WI38 (cell line): Measurements from ENCODE around the gene SMPD2.

ENCODE experiments used
- H3K4me3 ChIP-seq: 2 replicates; pipeline ENCODE4 v1.5.1; 2011; ENCODE audit warnings: low read depth, mild to moderate bottlenecking, control low read depth, low read length
- TF ChIP-seq, protein P1 (sequence below): IDR thresholded peaks from 2 replicates; pipeline ENCODE4 v1.5.1; 2012; ENCODE audit warnings: low read depth, mild to moderate bottlenecking, control low read depth, low read length

SMPD2 gene

DNA sequence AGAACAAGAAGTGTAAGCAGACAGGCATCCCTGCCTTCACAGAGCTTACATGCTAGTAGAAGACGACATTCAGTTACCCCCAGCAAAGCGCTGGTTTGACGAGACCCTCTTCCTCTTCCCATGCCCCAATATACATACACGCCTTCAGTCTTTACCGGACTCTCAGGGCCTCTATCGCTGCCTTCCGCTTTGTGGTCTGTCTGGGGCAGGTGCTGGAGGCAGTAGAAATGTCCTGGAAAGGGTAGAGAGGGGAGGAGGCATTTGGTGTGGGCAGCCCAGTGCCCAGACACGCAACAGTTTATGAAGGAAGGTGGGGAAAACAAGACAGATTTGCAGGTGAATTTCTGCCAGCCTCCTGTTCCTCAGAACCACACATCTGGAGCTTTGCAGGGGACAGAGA, 6.0 kb downstream of the SMPD2 start:
- H3K4me3 ChIP-seq = no peak overlapping the region
- TF ChIP-seq, protein P1, sequence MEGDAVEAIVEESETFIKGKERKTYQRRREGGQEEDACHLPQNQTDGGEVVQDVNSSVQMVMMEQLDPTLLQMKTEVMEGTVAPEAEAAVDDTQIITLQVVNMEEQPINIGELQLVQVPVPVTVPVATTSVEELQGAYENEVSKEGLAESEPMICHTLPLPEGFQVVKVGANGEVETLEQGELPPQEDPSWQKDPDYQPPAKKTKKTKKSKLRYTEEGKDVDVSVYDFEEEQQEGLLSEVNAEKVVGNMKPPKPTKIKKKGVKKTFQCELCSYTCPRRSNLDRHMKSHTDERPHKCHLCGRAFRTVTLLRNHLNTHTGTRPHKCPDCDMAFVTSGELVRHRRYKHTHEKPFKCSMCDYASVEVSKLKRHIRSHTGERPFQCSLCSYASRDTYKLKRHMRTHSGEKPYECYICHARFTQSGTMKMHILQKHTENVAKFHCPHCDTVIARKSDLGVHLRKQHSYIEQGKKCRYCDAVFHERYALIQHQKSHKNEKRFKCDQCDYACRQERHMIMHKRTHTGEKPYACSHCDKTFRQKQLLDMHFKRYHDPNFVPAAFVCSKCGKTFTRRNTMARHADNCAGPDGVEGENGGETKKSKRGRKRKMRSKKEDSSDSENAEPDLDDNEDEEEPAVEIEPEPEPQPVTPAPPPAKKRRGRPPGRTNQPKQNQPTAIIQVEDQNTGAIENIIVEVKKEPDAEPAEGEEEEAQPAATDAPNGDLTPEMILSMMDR = no peak

DNA sequence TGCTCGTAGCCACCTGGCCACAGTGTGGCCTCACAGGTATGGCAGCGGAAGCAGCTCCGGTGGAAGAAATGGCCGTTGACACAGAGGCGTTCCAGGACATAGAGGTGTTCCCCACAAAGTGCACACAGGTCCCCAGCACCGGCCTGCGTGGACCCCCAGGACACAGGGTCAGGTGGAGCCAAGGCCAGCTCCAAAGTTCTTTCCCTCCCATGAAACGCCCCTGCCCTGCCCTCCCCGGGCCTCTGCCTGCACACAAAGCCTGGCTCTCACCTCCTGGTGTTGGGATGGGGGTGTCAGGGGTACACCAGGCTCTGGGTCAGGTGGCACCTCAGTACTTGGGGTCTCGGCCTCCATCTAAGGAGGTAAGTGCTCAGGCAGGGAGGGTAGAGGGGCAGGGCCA, 6.6 kb downstream of the SMPD2 start:
- TF ChIP-seq, protein P1 = no peak

DNA sequence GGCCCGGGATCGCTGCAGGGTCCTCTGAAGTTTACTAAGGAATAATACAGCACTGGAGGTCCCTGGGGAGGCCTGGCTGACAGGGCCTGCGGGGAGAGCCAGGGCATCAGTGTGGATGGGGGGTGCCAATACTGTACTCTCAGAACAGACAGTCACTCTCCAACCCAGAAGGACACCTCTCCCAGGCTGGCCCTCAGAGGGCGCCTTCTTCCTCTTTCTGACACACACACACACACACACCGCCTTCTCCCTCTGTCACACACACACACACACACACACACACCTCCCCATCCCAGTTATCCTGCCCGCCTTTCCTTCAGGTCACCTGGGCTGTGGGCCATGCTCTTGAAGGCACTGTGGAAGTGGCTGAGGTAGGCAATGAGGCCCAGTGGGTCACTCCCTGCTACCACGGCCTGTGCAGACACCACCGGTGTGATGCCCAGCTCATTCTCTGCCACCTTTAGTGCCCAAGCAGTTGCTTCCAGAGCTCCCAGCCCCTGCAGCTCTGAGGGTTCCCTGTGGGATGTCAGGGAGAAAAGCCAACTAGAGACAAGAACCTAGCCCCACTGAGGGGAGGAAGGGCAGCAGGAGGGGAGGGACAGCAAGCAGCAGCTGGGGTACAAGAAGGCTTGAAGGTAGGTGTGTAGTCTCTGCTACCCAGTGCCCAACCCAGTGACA, 7.5 kb downstream of the SMPD2 start:
- no peak overlapping the region for H3K4me3 ChIP-seq
- TF ChIP-seq, protein P1 = no peak

More for the DNA sequence above, 6.6 kb downstream of the SMPD2 start:
- H3K4me3 ChIP-seq = no peak overlapping the region

GRCh38 chr6:109448615-109449014, 8.1 kb downstream of the SMPD2 start:
- TF ChIP-seq, protein P1 = no peak
- H3K4me3 ChIP-seq = no peak overlapping the region

GRCh38 chr6:109449064-109449794, 8.7 kb downstream of the SMPD2 start:
- TF ChIP-seq, protein P1 = no peak
- H3K4me3 ChIP-seq = no peak overlapping the region

DNA sequence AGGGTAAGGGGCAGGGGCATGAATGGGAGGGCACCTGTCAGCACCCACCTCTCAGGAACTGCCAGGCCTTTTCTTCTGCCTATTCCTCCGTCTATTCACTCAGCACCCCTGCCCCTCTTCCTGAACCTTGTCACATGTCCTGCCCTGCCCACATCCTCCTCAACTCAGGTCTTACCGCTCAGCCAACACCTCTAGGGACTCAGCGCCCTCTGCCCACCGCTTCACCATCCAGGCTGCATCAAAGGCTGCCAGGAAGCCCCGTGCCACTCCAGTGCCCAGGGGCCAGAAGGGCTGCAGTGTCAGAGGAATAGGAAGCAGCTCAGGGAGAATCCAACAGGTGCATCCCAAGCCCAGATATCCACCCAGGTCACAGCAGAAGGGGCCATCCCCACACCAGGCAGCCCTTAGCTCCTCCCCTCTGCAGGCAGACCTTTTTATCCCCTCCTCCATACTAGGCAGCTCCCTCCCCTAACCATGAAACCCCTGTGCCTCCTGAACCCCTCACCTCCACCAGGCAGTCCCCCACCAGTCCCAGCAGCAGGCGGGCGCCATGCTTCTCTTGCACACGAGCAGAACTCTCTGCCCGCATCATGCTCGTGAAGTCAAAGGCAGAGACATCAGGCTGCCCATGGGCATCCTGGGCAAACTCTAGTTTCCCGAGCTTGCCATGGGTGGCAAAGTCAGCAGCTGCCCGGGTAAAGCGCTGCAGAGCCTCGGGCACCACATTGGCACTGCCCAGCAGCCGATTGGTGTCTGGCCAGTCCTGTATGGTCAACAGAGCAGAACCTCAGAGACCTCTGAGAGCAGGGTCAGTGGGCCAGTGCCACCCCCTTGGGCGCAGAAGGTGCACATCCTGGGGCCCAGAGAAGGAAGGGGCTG, 9.5 kb downstream of the SMPD2 start:
- no peak overlapping the region for H3K4me3 ChIP-seq
- TF ChIP-seq, protein P1 = no peak

DNA sequence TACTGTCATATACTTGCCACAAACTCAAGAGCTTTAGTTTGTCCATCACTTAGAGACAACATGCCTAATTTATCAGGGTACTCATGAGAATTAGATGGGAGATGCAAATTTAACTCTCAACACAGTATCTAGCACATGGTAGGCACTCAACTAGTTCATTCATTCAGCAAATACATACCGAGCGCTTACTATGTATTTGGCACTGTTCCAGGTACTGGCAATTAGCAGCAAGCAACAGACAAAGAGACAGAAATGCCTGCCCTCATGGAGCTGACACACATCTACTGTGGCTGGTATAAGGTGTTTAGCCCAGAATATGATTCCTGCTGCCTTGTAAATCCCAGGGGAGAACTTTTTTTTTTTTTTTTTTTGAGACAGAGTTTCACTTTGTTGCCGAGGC, 10.3 kb downstream of the SMPD2 start:
- no peak overlapping the region for H3K4me3 ChIP-seq
- TF ChIP-seq, protein P1 = no peak
